Measurements from ENCODE around the gene PMM1.
A peak's percentile ranks its signal among the peaks of the same experiment; 100 is the strongest.

Gene PMM1

GRCh38 chr22:41534219-41534618, 55.4 kb downstream of the PMM1 start:
- DNase-seq = no peak

- peak; percentile 73 for DNase-seq
These were observed 56.5 kb downstream of the PMM1 start for GRCh38 chr22:41532908-41533825.

GRCh38 chr22:41531715-41532477, 57.7 kb downstream of the PMM1 start:
- no peak for DNase-seq

- DNase-seq = no peak
These were observed 58.5 kb downstream of the PMM1 start for GRCh38 chr22:41530890-41531714.

GRCh38 chr22:41528938-41529561, 60.6 kb downstream of the PMM1 start:
- no peak for DNase-seq

GRCh38 chr22:41528132-41528766, 61.4 kb downstream of the PMM1 start:
- no peak for DNase-seq
